HepG2 (cell line): ENCODE data around the gene YWHAH. TPM values are rescaled to one million over a fixed set of nuclear protein-coding genes. Genes with fewer than 3 reads are reported as not detected.

Experiments used
- ATAC-seq: fragments of 200-7000 bp; cut with Tn5 transposase; 3 replicates; pipeline ENCODE4 v1.9.1; 2020; ENCODE audit warnings: mild to moderate bottlenecking, moderate library complexity
- BruUV-seq: library from RNA; stranded (reverse); fragments of 400-500 nt; replicated peaks from 2 replicates; lab custom pipeline; 2021; lab: Mats Ljungman, UMichigan
- CTCF ChIA-PET: fragments of 300-600 bp; formaldehyde crosslinking; extraction: SDS; loops from one replicate; lab custom pipeline; 2021; ENCODE audit warnings: low total read pairs, inconsistent platforms, low intra/inter-chr PET ratio; lab: Yijun Ruan, JAX
- POLR2A ChIA-PET: fragments of 350-600 bp; sonication (Branson Sonifier 250); formaldehyde crosslinking; loops from one replicate; lab custom pipeline; 2020; ENCODE audit warnings: antibody characterized with exemption, inconsistent platforms; lab: Yijun Ruan, JAX
- DNase-seq: peaks from one replicate; pipeline ENCODE4 v3.0.0-alpha.2; 2015; ENCODE audit warnings: low spot score
- FAIRE-seq: peaks from 3 replicates; lab custom pipeline; 2011; peaks lifted over from hg19 to GRCh38; lab: Jason Lieb, UNC
- H2AFZ ChIP-seq: one replicate; pipeline ENCODE4 v1.6.1; 2011; ENCODE audit warnings: low read length, inconsistent platforms
- H3K27ac ChIP-seq: fragments of 300-600 bp; 3 replicates; pipeline ENCODE4 v1.8.0; 2011; ENCODE audit warnings: mixed run types, mild to moderate bottlenecking, mixed read lengths, low read length, inconsistent platforms; ENCODE audit not compliant: insufficient read depth; ENCODE audit errors: extremely low read length
- H3K27me3 ChIP-seq, 2 experiments: fragments of 200-600 bp in 1 of 2; 2 replicates in 1 of 2; 3 replicates in 1 of 2; pipeline versions ENCODE4 v1.6.0 to v1.8.0; 2011; ENCODE audit warnings: low read length in 2 of 2, mild to moderate bottlenecking in 2 of 2, moderate library complexity in 2 of 2, inconsistent platforms in 1 of 2; ENCODE audit not compliant: insufficient read depth in 2 of 2, control insufficient read depth in 1 of 2
- H3K36me3 ChIP-seq, 2 experiments: fragments of 200-600 bp in 1 of 2; replicated peaks in 1 of 2; 2 replicates in 1 of 2; 3 replicates in 1 of 2; pipeline versions ENCODE4 v1.5.1 to v1.8.0; 2011; ENCODE audit warnings: low read length in 2 of 2, inconsistent platforms in 1 of 2; ENCODE audit not compliant: insufficient read depth in 2 of 2, control insufficient read depth in 1 of 2
- H3K4me1 ChIP-seq: 2 replicates; pipeline ENCODE4 v1.5.1; 2012; ENCODE audit warnings: low read length, inconsistent platforms; ENCODE audit not compliant: insufficient read depth
- H3K4me2 ChIP-seq: 2 replicates; pipeline ENCODE4 v1.6.0; 2011; ENCODE audit warnings: low read depth, low read length, inconsistent platforms
- H3K4me3 ChIP-seq, 3 experiments: fragments of 200-600 bp in 1 of 3; sonication (generic), shearing (Covaris generic) in 1 of 3; replicated peaks in 1 of 3; 2 replicates each; pipeline ENCODE4 v1.5.1; 2011 to 2016; ENCODE audit warnings: low read length in 3 of 3, inconsistent platforms in 2 of 3, low read depth in 2 of 3, mild to moderate bottlenecking in 2 of 3, control low read depth in 1 of 3, mixed read lengths in 1 of 3; ENCODE audit not compliant: insufficient read depth in 1 of 3
- H3K79me2 ChIP-seq: one replicate; pipeline ENCODE4 v1.6.1; 2011; ENCODE audit warnings: low read length, inconsistent platforms; ENCODE audit not compliant: insufficient read depth
- H3K9ac ChIP-seq: 2 replicates; pipeline ENCODE4 v1.6.0; 2011; ENCODE audit warnings: mild to moderate bottlenecking, low read depth, low read length, inconsistent platforms; ENCODE audit not compliant: insufficient read depth
- H3K9me3 ChIP-seq: 2 replicates; pipeline ENCODE4 v1.5.1; 2012; ENCODE audit warnings: mild to moderate bottlenecking, low read length
- H4K20me1 ChIP-seq: 2 replicates; pipeline ENCODE4 v1.6.0; 2011; ENCODE audit warnings: inconsistent platforms, mild to moderate bottlenecking, low read length, moderate library complexity; ENCODE audit not compliant: insufficient read depth
- ARNTL ChIP-seq: sonication (generic); formaldehyde crosslinking; IDR thresholded peaks from 2 replicates; pipeline ENCODE4 v1.4.0; 2020; ENCODE audit warnings: mild to moderate bottlenecking, missing genetic modification reagents
- HOXA3 ChIP-seq: sonication (generic); formaldehyde crosslinking; IDR thresholded peaks from 2 replicates; pipeline ENCODE4 v1.5.0; 2020; ENCODE audit warnings: missing genetic modification reagents
- NFIC ChIP-seq: IDR thresholded peaks from 2 replicates; pipeline ENCODE4 v1.6.1; 2012; ENCODE audit warnings: mild to moderate bottlenecking, low read length, inconsistent platforms
- PITX1 ChIP-seq: sonication (generic); formaldehyde crosslinking; IDR thresholded peaks from 2 replicates; pipeline ENCODE4 v1.5.1; 2020; ENCODE audit warnings: mild to moderate bottlenecking, missing genetic modification reagents
- YEATS4 ChIP-seq: sonication (generic); formaldehyde crosslinking; IDR thresholded peaks from 2 replicates; pipeline ENCODE4 v1.4.0; 2020; ENCODE audit warnings: missing genetic modification reagents, borderline replicate concordance
- ZFP36L1 ChIP-seq: sonication (generic); formaldehyde crosslinking; IDR thresholded peaks from 2 replicates; pipeline ENCODE4 v1.8.0; 2022; ENCODE audit warnings: mild to moderate bottlenecking, missing genetic modification reagents, moderate library complexity
- ZFP36L2 ChIP-seq: sonication (generic); formaldehyde crosslinking; IDR thresholded peaks from 2 replicates; pipeline ENCODE4 v1.4.0; 2020; ENCODE audit warnings: missing genetic modification reagents
- ZNF501 ChIP-seq: sonication (generic); formaldehyde crosslinking; IDR thresholded peaks from 2 replicates; pipeline ENCODE4 v1.5.1; 2020; ENCODE audit warnings: mild to moderate bottlenecking, moderate library complexity, missing genetic modification reagents
- ZNF768 ChIP-seq: sonication (generic); formaldehyde crosslinking; IDR thresholded peaks from 2 replicates; pipeline ENCODE4 v1.4.0; 2020; ENCODE audit warnings: missing genetic modification reagents
- WGBS: methylation state at CpG from one replicate; pipeline ENCODE4 v1.1.6; 2017; ENCODE audit warnings: low lambda C conversion rate; 5-methylcytosine and 5-hydroxymethylcytosine counted together
- in situ Hi-C: cut with HindIII; loops from 2 replicates; pipeline ENCODE4 v1.10.0; 2017; ENCODE audit warnings: low pct_unique_long_range_greater_than_20kb; ENCODE audit not compliant: extremely low pct_ligation_motif_present
- intact Hi-C: fragments of 100-400 bp; cut with micrococcal nuclease; formaldehyde crosslinking; loops from one replicate; pipeline ENCODE4 v1.10.0; 2022; ENCODE audit not compliant: unreplicated experiment
- polyA plus RNA-seq, 8 experiments: library from polyadenylated mRNA; depleted of rRNA in 3 of 8; stranded (reverse) in 7 of 8; unstranded in 1 of 8; fragments of >200 nt; fragmentation: Illumina TruSeq in 4 of 8; extraction: Trizol in 4 of 8; gene quantifications; 2 replicates each; pipeline versions ENCODE4 v1.2.1 to v1.2.3, GENCODE V29; 2011 to 2016; ENCODE audit warnings: low read depth in 4 of 8, missing spikeins in 1 of 8, mixed read lengths in 1 of 8; ENCODE audit not compliant: insufficient read depth in 1 of 8
- total RNA-seq, 5 experiments: library from RNA; depleted of rRNA; stranded (reverse); fragments of >200 nt; fragmentation: Illumina TruSeq; extraction: Trizol; gene quantifications; 2 replicates each; pipeline ENCODE4 v1.2.3, GENCODE V29; 2016; ENCODE audit warnings: low read depth in 1 of 5
- TF ChIP-seq, protein P1 (sequence below): sonication (generic); formaldehyde crosslinking; IDR thresholded peaks from 2 replicates; pipeline ENCODE4 v1.5.1; 2020; ENCODE audit warnings: mild to moderate bottlenecking, missing genetic modification reagents, moderate library complexity

Gene YWHAH
- total and polyA plus RNA-seq, 2 of the 13 experiments (the other 11 are each of a cell fraction or from before 2014, with no cell fraction given), result 35.6 to 92.7 TPM

DNA sequence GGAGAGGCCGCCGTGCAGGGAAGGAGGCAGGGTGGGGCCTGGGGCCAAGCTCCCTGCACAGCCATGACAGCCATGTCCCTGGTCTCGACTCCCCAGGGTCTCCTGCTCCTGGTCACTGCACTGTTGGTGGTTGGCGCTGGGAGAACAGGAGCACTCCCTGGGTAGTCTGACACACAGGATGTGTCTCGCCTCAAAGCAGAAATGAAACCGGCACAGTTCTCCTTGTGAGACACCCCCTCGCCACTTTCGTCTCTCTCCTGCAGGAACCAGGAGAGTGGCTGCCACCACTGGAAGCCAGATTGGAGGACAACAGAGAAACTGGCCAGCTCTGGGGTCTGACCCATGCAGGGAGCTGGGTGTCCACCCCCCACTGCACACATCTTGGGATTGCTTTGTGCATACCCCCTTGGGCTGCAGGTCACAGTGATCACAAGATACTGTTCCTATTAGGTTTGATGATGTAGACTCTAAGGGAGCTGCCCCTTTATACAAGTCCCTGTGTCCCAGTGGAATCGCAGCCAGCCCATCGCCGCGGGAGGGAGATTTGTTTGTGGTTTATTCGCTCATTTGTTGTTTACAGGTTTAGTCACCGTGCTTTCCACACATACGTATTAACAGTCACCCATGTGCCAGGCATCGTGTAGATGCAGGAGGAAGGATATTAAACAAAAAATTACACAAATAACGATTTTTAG lies 27.0 kb upstream of the YWHAH start (continued):
- TF ChIP-seq, protein P1, sequence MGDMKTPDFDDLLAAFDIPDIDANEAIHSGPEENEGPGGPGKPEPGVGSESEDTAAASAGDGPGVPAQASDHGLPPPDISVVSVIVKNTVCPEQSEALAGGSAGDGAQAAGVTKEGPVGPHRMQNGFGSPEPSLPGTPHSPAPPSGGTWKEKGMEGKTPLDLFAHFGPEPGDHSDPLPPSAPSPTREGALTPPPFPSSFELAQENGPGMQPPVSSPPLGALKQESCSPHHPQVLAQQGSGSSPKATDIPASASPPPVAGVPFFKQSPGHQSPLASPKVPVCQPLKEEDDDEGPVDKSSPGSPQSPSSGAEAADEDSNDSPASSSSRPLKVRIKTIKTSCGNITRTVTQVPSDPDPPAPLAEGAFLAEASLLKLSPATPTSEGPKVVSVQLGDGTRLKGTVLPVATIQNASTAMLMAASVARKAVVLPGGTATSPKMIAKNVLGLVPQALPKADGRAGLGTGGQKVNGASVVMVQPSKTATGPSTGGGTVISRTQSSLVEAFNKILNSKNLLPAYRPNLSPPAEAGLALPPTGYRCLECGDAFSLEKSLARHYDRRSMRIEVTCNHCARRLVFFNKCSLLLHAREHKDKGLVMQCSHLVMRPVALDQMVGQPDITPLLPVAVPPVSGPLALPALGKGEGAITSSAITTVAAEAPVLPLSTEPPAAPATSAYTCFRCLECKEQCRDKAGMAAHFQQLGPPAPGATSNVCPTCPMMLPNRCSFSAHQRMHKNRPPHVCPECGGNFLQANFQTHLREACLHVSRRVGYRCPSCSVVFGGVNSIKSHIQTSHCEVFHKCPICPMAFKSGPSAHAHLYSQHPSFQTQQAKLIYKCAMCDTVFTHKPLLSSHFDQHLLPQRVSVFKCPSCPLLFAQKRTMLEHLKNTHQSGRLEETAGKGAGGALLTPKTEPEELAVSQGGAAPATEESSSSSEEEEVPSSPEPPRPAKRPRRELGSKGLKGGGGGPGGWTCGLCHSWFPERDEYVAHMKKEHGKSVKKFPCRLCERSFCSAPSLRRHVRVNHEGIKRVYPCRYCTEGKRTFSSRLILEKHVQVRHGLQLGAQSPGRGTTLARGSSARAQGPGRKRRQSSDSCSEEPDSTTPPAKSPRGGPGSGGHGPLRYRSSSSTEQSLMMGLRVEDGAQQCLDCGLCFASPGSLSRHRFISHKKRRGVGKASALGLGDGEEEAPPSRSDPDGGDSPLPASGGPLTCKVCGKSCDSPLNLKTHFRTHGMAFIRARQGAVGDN (CRISPR knock-in tag), result 0 out of 2 replicates have a peak, but pooled peaks have one; percentile 16
- TF ChIP-seq ZFP36L1 (CRISPR knock-in tag), result no peak
- TF ChIP-seq ZNF768 (CRISPR knock-in tag), result peak; percentile 68; the same call in 1 of the 2 replicates

GRCh38 chr22:31919730-31920129 lies 24.6 kb upstream of the YWHAH start:
- no TSS peak for BruUV-seq
- CTCF ChIA-PET, result no interaction called here
- H3K9ac ChIP-seq, result no peak overlapping the region
- POLR2A ChIA-PET, result interaction anchor here (0.7 to 2.1 kb wide), 2 partner anchors 14 to 24 kb away, joined by 3 to 9 read pairs; no protein-coding TSS in a partner anchor
- peaks cover 80% of the 10 kb centered on the region for H3K4me1 ChIP-seq
- ATAC-seq, result peak; percentile 46
- peak overlapping the region; percentile 61 for H3K4me2 ChIP-seq
- no peaks in the 10 kb centered on the region for H3K36me3 ChIP-seq
- no peaks in the 10 kb centered on the region; a peak in 1 of 5 replicates for H3K27me3 ChIP-seq
- 0% methylated on average over 3 of the region's 3 CpGs for WGBS
- in situ Hi-C loops, result no loop called here
- H2AFZ ChIP-seq, result no peak overlapping the region
- no peaks in the 10 kb centered on the region for H3K9me3 ChIP-seq
- FAIRE-seq, result no peak
- H4K20me1 ChIP-seq, result no peaks in the 10 kb centered on the region
- intact Hi-C loops, result no loop called here
- H3K27ac ChIP-seq, result no peak overlapping the region
- H3K4me3 ChIP-seq, result peak overlapping the region in 1 of 3 experiments; percentile 19; a peak in 1 of 6 replicates
- DNase-seq, result peak; percentile 36
- H3K79me2 ChIP-seq, result no peaks in the 10 kb centered on the region
- TF ChIP-seq ZFP36L2 (CRISPR knock-in tag), result no peak
- TF ChIP-seq NFIC, result no peak
- TF ChIP-seq PITX1 (CRISPR knock-in tag), result peak; percentile 49
- no peak for TF ChIP-seq ZNF501
- no peak for TF ChIP-seq YEATS4 (CRISPR knock-in tag)
- no peak for TF ChIP-seq ARNTL
- 0 out of 2 replicates have a peak, but pooled peaks have one; percentile 16 for TF ChIP-seq HOXA3 (CRISPR knock-in tag)
